Cardiac muscle cell (in vitro differentiated cells and primary cell): ENCODE results near the gene PLAC1. TPM values are rescaled to one million over a fixed set of nuclear protein-coding genes. Genes with fewer than 3 reads are reported as not detected.

Source experiments
- DNase-seq, 2 donors: peaks; one replicate each; pipeline versions ENCODE4 v3.0.0 to v3.0.0-alpha.2; 2010 to 2017; ENCODE audit warnings: low read depth in 1 of 2, low spot score in 1 of 2
- H3K27ac ChIP-seq: fragments of 200-600 bp; sonication (generic); 2 replicates; pipeline ENCODE4 v1.5.1; 2016
- H3K27me3 ChIP-seq: fragments of 200-600 bp; sonication (generic); 2 replicates; pipeline ENCODE4 v1.6.0; 2016; ENCODE audit warnings: control low read depth
- H3K36me3 ChIP-seq: fragments of 200-600 bp; sonication (generic); 2 replicates; pipeline ENCODE4 v1.5.1; 2016; ENCODE audit warnings: control low read depth
- H3K4me1 ChIP-seq: fragments of 200-600 bp; sonication (generic); 2 replicates; pipeline ENCODE4 v1.8.1; 2017; ENCODE audit warnings: low read depth, mild to moderate bottlenecking, mixed run types
- H3K4me3 ChIP-seq: fragments of 200-600 bp; sonication (generic); 2 replicates; pipeline ENCODE4 v1.5.1; 2016; ENCODE audit warnings: mild to moderate bottlenecking
- H3K9me3 ChIP-seq: fragments of 200-600 bp; sonication (generic); 2 replicates; pipeline ENCODE4 v1.5.1; 2017; ENCODE audit warnings: low read depth, mild to moderate bottlenecking, control low read depth
- CTCF ChIP-seq: IDR thresholded peaks from 2 replicates; pipeline ENCODE4 v1.5.1; 2012; ENCODE audit warnings: low read depth, mild to moderate bottlenecking, low read length
- polyA plus RNA-seq: library from polyadenylated mRNA; unstranded; fragments of >200 nt; fragmentation: Nextera tagmentation; extraction: Ambion mirVana; gene quantifications from 2 replicates; pipeline ENCODE4 v1.2.1, GENCODE V29; 2016
- total RNA-seq: library from RNA; depleted of rRNA; stranded (reverse); fragments of >200 nt; gene quantifications from 2 replicates; pipeline ENCODE4 v1.2.3, GENCODE V29; 2016

PLAC1 gene
- total and polyA plus RNA-seq, 2 experiments from 2014 or later, result 1.2 to 2.0 TPM

- no peaks in the 10 kb centered on the region for H3K36me3 ChIP-seq
- H3K4me3 ChIP-seq, result peak overlapping the region; percentile 41
- H3K27me3 ChIP-seq, result peaks cover 43% of the 10 kb centered on the region
- peak in 1 of 2 donors; percentile 12 for DNase-seq
- H3K27ac ChIP-seq, result no peak overlapping the region
- TF ChIP-seq CTCF, result no peak
- no peaks in the 10 kb centered on the region for H3K4me1 ChIP-seq
- H3K9me3 ChIP-seq, result no peaks in the 10 kb centered on the region
Measured at GRCh38 chrX:134544135-134544512, 114.1 kb downstream of the PLAC1 start.

GRCh38 chrX:134543288-134543687 lies 115.0 kb downstream of the PLAC1 start:
- no peak overlapping the region for H3K4me3 ChIP-seq
- H3K27ac ChIP-seq, result no peak overlapping the region
- peaks cover 6% of the 10 kb centered on the region for H3K4me1 ChIP-seq
- TF ChIP-seq CTCF, result no peak
- H3K36me3 ChIP-seq, result no peaks in the 10 kb centered on the region
- peaks cover 43% of the 10 kb centered on the region for H3K27me3 ChIP-seq
- peak in 1 of 2 donors; percentile 37 for DNase-seq
- H3K9me3 ChIP-seq, result no peaks in the 10 kb centered on the region

- H3K27ac ChIP-seq, result no peak overlapping the region
- no peaks in the 10 kb centered on the region for H3K36me3 ChIP-seq
- peak in 1 of 2 donors; percentile 88 for DNase-seq
- no peaks in the 10 kb centered on the region for H3K9me3 ChIP-seq
- H3K4me1 ChIP-seq, result peaks cover 14% of the 10 kb centered on the region
- no peak for TF ChIP-seq CTCF
- no peak overlapping the region for H3K4me3 ChIP-seq
- peaks cover 38% of the 10 kb centered on the region for H3K27me3 ChIP-seq
Measured at GRCh38 chrX:134542485-134542884, 115.8 kb downstream of the PLAC1 start.

- no peak for DNase-seq
- peaks cover 33% of the 10 kb centered on the region for H3K27me3 ChIP-seq
- no peak overlapping the region for H3K27ac ChIP-seq
- H3K36me3 ChIP-seq, result no peaks in the 10 kb centered on the region
- peaks cover 20% of the 10 kb centered on the region for H3K4me1 ChIP-seq
- H3K9me3 ChIP-seq, result no peaks in the 10 kb centered on the region
- no peak for TF ChIP-seq CTCF
- H3K4me3 ChIP-seq, result no peak overlapping the region
Measured at GRCh38 chrX:134541906-134542305, 116.4 kb downstream of the PLAC1 start.

GRCh38 chrX:134538316-134538715 lies 120.0 kb downstream of the PLAC1 start:
- H3K27ac ChIP-seq, result peak overlapping the region; percentile 89
- H3K4me3 ChIP-seq, result no peak overlapping the region
- peaks cover 22% of the 10 kb centered on the region for H3K4me1 ChIP-seq
- no peaks in the 10 kb centered on the region for H3K9me3 ChIP-seq
- peak in 1 of 2 donors; percentile 55 for DNase-seq
- H3K36me3 ChIP-seq, result no peaks in the 10 kb centered on the region
- TF ChIP-seq CTCF, result no peak
- H3K27me3 ChIP-seq, result no peaks in the 10 kb centered on the region
